NCI-H2107 (cell line): ENCODE results near the gene RRN3.
"Not testable (repeated sequence)": the region's sequence is repeated elsewhere in the genome, so short reads cannot be mapped to it uniquely, and the experiment has no call there.

Source experiments
- DNase-seq: peaks from one replicate; lab custom pipeline; 2025; lab: John Stamatoyannopoulos, UW

The RRN3 gene, protein sequence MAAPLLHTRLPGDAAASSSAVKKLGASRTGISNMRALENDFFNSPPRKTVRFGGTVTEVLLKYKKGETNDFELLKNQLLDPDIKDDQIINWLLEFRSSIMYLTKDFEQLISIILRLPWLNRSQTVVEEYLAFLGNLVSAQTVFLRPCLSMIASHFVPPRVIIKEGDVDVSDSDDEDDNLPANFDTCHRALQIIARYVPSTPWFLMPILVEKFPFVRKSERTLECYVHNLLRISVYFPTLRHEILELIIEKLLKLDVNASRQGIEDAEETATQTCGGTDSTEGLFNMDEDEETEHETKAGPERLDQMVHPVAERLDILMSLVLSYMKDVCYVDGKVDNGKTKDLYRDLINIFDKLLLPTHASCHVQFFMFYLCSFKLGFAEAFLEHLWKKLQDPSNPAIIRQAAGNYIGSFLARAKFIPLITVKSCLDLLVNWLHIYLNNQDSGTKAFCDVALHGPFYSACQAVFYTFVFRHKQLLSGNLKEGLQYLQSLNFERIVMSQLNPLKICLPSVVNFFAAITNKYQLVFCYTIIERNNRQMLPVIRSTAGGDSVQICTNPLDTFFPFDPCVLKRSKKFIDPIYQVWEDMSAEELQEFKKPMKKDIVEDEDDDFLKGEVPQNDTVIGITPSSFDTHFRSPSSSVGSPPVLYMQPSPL

DNA sequence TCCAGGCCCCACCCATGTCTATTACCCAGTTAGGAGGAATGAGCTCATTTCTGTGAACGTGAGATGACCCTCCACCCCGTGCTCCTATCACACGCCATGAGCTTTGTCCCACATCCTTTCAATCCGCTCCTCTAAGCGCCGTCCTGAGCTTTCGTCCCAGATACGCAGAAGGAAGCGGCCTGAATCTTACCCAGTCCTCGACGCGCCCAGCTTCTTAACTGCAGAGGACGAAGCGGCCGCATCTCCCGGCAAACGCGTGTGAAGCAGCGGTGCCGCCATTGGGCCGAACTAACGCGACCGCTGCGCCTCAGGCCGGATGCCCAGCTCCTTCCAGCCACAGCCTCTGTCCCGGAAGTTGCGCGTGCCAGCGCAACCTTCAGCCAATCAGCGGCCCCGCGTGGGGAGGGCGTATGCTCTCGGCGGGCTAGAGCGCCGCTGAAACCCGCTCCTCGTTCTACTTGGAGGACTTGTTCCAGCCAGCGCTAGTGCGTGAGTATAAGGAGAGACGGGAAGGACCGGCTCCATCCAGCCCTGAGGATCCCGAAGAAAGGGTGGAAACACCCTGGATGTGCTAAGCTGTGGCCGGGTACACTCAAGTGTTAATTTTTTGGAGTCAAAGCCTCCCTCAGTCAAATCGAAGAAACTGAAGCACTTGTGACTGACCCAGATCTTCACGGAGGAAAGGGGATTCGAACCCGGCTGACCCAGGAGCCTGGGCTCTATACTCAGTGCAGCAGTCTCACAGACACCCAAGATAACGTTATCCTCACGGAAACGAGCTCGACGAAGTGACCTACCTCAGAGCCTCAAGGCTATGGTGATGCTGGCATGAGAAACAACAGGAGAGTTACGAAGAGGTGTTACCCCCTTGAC is at the start of gene RRN3:
Gene RRN3 (minus strand): TSS at position 318 of the 873 bp plus-strand sequence. CDS start 39 bp downstream, at position 279.
- peak; percentile 89 for DNase-seq

DNA sequence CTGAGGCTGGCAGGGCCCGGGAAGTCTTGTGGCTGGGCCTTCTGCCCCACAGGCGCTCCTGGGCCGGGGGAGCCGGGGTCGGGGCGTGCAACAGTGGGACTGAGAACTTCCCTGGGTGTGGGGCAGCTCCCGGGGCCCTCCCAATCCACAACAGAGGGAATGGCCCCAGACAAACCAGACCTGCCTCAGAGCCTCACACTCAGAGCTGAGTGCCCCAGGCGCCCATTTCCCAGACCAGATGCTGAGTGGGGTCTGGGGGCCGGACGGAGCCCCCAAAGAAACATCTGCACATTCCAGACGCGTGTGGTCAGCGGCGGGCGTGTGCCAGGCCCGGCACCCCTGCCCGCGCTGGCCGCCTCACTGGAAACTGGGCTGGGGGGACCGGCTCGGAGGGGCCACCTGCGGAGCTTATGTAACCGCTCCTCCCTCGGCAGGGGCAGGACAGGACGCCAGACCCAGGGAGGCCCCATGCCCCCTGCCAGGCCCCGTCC is 49.6 kb upstream of the RRN3 start:
- not testable (repeated sequence) for DNase-seq

DNA sequence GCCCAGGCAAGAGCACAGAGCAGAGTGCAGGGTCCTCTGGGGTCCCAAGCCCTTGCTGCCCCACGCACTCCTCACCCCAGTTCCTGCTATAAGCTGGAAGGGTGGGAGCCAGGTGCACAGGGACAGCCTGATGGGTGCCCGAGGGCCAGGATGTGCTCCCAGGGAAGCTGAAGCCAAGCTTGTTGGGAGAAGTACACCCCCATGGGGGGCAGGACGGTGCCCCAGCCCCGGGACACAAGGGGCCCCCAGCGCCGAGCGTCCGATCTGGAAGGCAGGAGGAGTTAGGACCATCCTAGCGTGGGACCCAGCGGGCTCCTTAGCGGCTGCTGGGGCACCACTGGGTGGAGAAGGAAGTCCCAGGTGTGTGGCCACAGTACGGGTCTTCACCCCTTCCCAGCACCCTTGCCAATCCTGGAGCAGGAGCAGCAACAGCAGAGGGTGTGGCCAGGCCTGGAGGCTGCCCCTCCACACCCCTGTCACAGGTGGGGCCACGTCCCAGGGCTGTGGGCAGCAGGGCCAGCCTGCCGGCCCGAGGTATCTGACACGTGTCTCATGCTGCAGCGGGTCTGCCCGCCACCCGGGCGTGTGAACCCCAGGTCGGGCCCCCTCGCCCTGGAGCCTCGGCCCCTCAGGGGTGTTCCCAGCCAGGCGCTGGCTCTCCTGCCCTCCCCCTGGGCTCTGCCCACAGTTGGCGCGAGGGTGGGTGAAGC is 49.0 kb upstream of the RRN3 start:
- not testable (repeated sequence) for DNase-seq

DNA sequence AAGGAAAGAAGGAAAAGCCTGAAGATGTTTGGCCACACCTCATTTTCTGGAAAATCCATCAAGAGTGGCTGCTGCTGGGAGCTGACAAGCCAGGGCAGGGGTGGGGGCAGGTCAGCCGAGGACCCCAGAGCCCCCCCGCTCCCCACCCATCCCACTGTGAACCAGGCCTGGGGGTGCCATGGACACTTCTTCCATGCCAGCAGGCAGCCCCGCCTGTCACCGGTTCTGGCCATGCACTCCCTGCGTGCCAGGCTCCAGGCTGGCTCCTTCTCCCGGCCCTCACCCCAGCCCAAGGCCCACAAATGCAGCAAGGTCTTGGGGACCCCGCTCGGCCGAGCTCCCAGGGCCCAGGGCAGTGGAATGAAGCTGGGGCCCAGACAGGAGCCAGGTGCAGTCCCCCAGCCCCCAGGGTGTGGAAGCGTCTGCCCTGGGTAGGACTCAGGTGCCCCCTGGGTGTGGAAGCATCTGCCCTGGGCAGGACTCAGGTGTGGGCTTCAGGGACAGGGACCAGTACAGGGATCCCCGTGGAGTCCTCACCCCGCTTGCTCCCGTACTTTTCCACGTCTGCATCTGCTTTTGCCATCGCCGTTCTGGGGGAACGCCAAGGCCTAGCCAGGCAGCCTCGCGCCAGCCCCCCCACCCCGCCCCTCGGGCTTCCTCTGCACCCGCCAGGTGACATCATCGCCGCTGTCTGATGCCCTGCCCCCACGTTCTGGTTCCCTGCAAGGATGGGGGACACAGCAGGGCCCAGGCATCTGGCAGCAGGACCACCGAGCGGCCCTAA is 48.2 kb upstream of the RRN3 start:
- not testable (repeated sequence) for DNase-seq

DNA sequence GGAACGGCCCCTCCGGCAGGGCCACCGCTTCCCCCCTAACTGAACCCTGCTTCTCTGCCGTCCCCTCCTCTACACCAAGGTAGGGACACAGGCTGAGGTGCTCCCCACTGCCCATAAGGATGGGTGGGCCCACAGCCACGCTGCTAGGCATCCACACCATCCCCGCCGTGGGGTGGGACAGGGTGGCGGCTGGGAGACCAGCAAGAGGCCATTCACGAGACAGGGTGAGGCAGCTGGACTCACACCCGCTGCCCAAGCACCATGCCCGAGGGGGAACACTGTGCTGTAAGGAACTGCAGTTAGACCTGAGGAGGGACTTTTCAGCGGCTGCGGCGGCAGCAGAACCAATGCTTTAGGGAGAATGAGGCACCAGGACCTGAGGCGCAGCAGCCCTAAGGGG is 47.5 kb upstream of the RRN3 start:
- DNase-seq, result no peak

DNA sequence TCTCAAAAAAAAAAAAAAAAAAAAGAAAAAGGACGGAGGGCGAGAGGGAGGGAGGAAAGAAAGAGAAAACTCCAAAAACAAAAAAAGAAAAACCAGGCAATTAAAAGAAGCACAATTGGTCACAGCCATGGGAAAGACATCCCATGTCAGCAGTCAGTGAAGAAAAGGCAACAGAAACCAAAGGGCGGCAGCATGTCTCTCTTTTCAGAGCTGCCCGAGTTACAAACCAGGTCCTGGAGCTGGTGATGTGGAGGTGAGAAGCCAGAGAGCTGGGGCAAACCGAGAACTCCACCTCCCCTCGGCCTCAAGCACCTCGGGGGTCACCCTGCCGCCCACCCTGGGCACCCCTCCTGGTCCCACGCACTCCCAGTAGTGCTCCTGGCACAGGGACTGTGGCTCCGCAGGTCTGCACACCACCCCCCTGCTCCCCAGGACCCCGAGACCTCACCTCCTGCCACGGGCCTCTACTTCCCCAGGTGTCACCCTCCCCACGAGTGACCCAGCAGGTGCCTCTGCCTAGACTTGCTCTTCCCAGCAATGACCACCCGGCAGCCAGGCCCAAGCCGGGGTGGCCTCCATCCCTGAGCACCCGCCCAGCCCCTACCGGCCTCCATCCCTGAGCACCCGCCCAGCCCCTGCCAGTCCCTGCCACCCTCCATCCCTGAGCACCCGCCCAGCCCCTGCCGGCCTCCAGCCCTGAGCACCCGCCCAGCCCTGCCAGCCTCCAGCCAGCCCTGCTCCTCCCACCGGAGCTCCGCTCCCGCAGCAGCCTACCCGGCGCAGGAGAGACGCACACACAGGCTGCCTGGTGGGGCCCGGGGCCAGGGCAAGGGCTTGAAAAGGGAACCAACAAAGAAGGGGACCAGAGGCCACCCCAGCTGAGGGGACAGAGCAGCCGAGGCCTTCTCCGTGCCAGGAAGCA is 46.6 kb upstream of the RRN3 start:
- not testable (repeated sequence) for DNase-seq

DNA sequence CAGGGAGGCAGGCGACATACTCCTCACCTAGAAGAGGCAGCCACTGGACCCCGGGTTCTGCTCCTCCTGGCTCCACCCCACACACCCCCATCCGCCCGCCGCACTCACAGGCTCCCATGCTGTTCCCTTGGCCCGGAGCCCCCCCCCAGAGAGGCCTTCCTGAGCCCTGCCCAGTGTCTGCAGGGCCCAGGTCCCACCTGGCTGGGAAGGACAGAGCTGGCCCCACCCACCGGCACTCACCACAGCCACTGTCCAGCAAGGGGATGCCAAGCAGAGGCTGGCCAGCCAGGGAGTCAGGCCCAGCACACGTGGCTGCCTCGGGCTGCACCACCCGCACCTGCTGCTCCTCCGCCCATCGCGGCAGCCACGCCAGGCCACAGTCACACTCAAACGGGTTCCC is 43.4 kb upstream of the RRN3 start:
- DNase-seq, result not testable (repeated sequence)

DNA sequence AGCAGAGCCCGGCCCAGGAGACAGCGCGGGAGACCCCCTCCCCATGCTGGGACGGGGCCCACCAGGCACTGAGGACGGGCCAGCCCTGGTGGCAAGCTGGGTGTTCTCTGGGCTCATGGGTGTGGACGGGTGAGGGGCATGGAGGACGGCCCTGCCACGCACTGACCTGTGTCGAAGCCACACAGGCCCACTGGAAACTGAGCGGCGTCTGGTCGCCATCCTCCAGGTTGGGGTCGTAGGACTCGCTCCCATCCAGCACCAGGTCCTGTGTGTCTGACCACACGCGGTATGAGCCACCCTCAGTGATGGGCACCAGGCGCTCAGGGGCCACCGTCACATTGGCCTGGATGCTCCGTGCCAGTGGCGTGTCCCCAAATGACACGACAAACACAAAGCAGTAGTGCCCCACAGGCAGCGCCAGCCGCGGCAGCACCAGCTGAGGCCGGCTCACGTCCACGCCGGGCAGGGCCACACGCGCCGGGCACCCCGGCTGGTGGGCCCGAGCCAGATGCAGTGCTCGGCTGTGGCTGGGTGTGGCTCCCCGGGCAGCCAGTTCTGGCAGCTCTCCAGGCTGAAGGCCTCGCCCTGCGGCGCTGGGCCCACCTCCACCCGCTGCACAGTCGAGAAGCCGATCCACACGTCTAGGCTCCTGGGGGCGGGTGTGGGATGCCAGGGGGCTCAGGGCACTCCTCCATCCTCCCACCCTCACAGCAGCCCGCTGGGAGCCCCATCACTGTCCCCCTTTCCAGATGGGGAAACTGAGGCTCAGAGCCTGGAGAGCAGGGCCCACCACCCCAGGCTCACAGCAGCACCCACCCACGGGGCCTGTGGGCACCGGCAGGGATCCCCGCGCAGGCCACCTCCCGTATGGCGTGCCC is 41.6 kb upstream of the RRN3 start:
- DNase-seq, result not testable (repeated sequence)

DNA sequence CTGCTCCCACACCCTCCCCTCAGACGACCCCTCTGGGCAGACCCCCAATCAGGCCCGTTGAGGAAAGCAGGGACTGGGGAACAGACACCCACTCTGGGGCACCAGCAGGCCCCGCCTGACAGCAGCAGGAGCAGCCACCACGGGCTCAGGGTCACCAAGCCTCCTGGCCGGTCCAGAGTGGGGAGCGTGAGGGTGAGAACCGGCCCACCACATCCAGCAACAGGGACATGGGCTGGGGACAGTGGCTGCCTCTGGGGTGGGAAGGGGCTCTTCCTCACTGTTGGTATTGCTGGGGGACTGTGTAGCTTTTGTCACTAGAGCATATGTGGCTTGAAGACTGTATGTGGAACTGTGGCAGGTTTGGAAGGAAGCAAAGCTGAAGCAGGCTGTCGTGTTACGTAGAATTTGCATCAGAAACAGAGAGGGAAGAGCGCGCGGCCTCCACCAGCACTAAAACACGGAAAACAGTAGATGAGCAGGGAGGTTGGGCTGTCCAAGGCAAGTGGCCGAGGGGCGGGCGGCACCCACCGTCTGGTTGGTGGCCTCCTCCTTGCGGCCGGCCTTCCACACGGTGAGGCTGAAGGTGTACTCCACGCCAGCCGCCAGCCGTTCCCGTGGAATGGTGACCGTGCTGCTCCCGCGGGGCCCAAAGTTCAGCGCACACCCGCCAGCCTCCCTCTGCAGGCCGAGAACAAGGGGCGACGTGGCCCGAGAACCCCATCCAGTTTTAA is 40.8 kb upstream of the RRN3 start:
- DNase-seq, result not testable (repeated sequence)

DNA sequence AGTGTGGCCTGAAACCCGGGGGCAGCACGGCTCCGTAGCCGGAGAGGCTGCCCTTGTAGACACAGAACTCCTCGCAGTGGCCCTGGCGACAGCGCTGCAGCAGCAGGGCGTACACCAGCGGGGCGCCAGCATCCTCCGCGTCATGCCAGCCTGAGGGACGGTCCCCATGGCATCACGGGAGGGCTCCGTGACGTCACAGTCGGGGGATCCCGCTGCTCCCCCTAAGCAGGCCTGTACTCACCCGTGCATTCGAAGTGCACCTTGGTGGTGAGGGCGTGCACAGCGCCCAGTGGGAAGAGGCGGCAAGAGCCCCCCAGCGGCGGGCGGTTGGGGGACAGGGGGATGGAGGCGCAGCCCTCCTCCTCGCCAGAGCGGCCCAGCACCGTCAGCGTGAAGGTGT is 39.5 kb upstream of the RRN3 start:
- DNase-seq, result not testable (repeated sequence)

DNA sequence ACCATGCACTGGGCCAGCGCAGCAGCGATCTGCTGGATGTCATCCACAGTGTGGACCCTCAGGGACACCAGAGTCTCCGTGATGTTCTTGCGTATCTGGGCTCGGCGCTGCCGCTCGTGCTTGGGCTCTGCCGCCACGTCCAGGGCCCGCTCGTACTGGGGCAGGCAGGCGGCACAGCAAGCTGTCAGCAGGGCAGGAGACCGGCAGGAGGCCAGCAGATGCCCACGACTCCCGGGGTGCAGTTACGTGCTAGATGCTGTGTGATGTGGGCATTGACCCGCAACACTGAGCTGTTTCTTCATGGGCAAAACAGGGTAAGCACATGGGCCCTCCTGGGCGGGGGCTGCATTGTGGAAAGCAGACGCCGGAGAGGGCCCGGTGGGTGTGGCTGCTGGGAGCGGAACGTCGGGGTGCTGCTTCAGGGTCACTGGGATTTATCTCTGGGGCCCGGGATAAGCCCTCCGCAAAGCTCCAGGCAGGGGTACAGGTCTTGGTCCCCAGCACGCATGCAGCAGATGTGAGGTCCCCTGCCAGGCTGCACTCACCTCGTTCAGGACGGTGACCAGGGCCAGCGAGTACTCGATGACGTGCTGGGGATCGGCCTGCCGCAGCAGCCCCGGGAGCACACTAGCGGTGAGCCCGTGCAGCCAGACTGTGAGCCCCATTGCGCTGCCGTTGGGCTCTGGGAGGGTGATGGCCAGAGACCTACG is 38.8 kb upstream of the RRN3 start:
- DNase-seq, result not testable (repeated sequence)

DNA sequence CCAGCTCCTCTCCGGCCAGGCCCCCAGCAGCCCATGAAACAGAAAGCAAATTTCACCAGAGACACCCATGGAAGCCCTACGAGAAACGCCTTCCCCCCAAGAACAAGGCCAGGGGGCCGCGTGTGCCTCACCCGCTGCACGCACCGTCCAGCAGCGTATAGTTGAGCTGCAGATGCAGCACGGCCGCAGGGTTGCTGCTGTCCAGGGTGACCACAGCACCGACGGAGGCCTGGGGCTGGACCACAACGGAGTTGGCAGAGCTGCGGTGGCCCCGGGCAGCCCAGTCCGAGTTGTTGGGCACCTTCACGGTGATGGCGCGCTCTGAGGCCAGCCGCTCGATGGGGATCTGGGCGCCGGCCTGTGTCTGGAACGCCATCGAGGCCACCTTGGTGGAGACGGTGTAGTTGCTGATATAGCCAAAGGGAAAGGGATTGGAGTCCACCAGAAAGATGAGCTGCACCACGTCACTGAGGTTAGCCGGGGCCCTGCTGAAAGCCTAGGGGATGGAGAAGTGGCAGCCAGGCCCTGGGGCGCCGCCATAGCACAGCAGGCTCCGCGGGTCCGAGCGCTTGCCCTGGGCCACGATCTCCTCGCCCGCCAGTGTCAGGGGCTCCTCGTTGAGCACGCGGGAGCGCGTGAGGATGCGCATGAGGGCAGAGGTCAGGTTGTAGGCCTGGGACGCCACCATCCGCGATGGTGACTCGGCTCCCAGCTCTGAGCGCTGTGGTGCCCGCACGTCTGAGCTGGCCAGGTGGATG is 37.0 kb upstream of the RRN3 start:
- DNase-seq, result not testable (repeated sequence)

DNA sequence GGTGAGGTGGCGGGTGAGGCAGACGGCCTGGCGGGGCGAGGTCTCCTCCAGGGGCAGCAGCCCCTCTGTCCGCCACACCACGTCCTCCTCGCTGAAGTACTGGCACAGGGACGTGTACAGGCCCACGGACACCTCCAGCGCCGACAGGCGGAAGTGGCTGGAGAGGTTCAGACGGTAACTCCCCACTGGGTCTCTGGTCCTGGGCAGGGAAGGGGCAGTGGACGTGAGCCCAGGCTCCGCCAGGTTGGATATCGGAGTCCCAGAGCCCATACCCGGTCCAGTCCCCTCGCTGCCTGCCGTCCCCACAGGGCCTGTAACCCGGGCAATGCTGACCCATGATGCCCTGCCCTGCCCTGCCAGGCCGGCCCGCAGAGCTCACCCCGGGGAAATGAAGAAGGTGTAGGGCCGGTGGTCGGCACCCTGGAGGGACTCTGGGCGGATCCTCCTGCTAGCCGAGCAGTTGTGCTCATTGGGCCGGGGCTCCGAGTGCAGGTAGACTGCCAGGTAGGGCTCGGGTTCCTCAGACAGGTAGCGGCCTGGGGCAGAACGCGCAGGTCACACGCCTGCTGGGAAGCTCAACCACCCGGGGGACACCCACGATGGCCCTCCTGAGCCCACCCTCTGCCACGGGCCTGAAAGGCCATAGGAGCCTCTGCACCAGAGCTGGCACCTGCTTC is 36.3 kb upstream of the RRN3 start:
- DNase-seq, result not testable (repeated sequence)

DNA sequence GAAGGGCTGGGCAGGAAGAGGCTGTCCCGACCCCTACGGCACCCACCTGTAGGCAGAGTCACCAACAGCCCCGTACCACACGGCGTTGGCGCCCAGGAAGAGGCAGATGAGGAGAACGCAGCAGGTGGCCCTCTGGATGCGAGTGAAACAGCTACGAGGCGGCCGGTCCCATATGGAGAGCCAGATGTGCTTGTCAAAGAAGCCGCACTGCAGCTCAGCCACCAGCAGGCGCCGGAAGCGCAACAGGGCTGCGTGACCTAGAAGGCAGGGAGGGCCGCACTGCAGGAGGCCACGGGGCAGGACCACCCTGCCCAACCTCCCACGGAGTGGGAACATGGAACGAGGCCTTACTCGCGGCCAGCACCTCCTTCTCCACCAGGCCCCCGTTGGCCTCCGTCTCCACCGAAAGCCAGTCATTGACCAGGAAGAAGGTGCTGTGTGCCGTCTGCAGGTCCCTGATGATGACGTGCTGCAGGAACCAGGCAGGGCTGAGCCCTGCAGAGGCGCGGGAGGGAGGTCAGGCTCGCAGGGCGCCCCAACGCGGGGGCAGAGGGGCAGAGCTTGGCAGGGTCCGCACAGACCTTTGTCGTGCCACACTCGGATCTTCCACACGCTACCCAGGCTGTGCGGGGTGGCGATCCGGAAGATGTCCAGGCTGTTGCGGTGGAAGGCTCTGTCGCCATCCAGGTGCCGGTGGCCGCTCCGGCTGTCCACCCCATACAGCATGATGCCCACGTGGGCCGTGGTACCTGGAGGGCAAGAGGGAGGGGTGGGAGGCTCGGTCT is 33.8 kb upstream of the RRN3 start:
- not testable (repeated sequence) for DNase-seq

DNA sequence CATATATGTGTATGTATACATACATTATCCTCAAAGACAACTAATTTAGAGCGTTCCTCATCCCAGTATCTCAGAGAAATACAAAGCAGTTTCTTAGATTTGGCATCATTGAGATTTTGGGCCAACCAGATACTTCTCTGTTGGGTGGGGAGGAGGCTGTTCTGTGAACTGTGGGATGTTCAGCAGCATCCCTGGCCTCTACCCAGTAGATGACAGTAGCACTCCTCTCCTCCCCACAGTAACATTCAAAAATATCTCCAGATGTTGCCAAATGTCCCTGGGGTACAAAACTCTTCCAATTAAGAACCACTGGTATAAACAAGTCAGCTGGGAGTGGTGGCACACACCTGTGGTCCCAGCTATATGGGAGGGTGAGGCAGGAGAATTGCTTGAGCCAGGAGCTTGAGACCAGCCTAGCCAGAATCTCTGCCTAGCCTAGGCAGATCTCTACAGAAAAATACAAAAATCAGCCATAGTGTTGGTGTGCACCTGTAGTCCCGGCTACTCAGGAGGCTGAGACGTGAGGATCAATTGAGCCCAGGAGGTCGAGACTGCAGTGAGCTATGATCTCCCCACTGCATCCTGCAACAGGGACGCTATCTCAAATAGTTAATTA is 6.4 kb upstream of the RRN3 start:
- not testable (repeated sequence) for DNase-seq
